ENCODE data around the gene VMP1.
"Not testable (repeated sequence)": the region's sequence is repeated elsewhere in the genome, so short reads cannot be mapped to it uniquely, and the experiment has no call there.

VMP1 gene

GRCh38 chr17:59756236-59756818 is 48.9 kb downstream of the VMP1 start:
- DNase-seq: no peak

DNA sequence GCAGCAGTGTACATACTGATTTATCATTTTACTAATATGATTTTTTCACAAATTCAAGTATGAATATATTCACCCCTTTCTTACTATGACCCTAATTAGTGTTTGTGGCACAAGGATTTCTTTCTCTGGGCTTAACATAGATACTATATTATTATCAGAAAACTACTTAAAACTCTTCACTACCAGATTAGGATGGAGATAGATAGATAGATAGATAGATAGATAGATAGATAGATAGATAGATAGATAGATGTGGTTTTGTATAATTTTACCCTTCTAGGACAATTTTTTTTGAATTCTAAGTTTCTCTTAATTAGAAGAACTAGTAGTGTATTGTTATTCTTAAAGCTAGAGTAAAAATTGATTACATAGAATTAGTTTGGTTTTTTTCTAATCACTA is 49.6 kb downstream of the VMP1 start:
- no peak for DNase-seq

GRCh38 chr17:59757470-59757869 is 50.0 kb downstream of the VMP1 start:
- no peak for DNase-seq

- no peak for DNase-seq
Observed at GRCh38 chr17:59757881-59758385, 50.5 kb downstream of the VMP1 start.

- not testable (repeated sequence) for DNase-seq
Observed at GRCh38 chr17:59758998-59759651, 51.7 kb downstream of the VMP1 start.

DNA sequence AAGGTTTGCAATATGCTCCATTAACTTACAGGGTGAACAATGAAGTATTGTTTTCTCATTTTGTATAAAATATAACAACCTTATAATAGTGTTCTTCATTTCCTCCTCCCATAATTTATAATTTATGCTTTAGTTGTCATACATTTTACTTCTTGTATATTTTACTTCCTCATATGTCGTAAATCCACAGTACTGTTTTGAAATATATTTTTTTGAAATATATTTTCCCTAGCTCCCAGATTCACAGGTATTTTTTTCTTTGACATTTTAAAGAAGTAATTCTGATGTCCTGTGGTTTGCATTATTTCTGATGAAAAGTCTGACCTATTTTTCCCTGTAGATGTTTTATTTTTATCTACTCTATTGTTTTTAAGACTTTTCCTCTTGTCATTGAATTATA is 52.7 kb downstream of the VMP1 start:
- DNase-seq: no peak

DNA sequence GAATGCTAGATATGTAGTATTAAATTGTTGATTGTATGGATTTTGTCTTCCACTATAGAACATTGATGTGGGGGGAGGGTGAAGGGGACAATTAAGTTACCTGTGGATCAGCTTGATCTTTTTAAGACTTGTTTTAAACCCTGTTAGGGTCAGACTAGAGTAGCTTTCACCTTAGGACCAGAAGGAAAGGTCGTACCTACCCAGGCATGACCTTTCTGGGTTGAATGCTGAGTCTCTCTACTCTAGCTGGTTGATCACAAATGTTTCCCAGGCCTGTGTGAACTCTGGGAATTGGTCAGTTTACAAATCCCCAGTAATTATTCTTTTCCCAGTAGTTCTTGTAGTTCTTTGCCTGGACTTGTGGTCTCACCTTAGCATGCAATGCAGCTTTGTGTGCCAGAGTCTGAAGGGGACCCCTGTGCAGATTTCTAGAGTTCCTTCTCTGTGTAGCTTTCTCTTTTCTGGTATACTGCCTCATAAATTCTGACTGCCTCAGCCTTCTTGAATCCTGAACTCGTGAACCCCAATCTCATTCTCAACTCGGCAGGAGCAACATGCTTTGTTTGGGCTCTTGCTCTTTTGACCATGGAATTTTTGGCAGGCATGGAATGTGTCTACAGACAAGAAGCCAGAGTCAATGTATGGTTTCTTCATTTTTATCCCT is 54.1 kb downstream of the VMP1 start:
- DNase-seq: no peak

DNA sequence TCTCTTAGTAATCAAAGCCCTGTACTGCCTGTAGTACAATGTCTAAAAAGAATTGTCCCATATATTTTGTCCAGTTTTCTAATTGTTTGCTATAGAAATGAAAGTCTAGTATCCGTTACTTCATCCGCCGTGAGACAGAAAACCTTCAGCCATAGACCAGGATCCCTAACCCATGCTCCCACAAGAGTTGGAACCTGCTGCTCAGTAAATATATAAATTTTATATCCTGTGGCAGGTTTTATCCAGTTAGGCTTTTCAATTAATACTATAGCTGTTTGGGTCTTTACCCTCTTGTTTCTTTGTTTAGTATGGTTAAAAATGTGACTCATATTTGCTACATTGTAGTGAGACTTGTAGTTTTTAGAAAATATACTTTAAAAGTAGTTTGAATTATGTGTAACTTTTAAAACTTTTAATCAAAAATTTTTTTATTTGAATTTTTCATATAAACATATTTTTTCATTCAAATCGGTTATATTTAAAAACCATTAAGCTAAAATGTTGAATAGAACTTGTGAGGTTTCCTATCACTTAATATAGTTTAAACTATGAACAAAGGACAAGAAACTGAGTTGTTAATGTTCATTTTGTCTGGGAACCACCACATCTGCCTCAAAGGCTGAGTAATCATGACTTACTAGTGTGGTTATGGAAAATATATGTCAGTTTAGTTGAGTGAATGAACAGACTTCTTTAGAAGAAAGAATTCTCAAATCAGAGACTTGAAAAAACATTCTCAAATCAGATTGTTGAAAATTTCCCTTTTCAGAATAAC is 54.8 kb downstream of the VMP1 start:
- DNase-seq: no peak

DNA sequence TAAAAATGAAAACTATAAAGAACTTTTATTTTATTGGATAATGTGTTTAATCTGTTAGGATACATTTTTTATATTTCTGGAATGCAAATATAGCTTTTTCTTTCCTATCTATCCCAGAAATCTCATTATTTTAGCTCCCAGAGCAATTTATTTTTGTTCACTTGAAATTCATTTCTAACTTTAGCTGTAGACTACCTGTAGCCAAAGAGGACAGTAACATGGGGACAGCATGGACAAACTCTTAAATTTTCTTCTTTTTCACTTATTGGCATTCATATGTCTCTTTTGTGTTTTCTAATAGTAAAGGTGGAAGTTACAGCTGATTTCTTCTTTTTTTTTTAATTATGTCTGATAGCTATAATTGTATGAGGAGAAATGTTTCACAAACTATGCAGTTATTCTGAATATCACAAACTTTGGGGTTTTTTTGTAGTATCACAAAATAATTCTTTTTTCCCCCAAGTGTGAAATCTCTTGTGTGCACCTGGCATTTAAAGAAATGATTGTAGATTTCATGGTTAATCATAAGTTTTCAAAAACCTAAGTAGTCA is 55.4 kb downstream of the VMP1 start:
- no peak for DNase-seq

- DNase-seq: no peak
Observed at GRCh38 chr17:59763861-59764260, 56.4 kb downstream of the VMP1 start.

DNA sequence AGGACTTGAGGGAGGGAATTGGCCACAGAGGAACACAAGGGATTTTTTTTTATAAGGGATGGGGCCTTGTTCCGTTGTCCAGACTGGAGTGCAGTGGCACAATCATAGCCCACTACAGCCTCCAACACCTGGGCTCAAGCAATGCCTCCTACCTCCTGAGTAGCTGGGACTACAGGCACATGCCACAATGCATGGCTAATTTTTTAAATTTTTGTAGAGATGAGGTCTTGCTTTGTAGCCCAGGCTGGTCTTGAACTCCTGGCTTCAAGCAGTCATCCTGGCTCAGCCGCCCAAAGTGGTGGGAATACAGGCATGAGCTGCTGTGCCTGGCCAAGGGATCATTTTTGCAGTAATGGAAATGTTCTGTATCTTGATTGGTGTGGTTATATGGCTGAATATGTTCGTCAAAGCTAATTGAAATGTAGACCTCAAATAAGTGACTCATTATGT is 56.9 kb downstream of the VMP1 start:
- no peak for DNase-seq

DNA sequence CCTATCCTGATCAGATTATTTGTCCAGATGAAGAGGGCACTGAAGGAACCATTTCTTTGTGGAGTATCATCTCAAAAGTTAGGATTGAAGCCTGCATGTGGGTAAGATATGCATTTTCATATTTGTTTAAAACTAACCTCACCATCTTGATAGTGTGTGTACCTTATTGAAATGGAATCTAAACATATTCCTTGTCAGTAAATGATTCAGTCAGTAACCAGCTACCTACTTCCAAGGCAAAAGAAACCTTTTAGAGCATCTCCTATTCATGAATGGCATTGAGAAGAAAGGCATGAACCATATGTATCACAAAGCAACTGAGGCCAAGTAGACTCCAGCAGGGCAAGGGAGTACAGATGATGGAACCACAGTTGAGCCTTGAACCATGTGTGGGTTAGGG is 57.6 kb downstream of the VMP1 start:
- no peak for DNase-seq

- no peak for DNase-seq
Observed at GRCh38 chr17:59766491-59766890, 59.0 kb downstream of the VMP1 start.

GRCh38 chr17:59767176-59767575 is 59.7 kb downstream of the VMP1 start:
- no peak for DNase-seq

GRCh38 chr17:59769887-59770286 is 62.4 kb downstream of the VMP1 start:
- no peak for DNase-seq

GRCh38 chr17:59771093-59771492 is 63.6 kb downstream of the VMP1 start:
- no peak for DNase-seq

GRCh38 chr17:59775786-59776350 is 68.4 kb downstream of the VMP1 start:
- DNase-seq: no peak

GRCh38 chr17:59776577-59776976 is 69.1 kb downstream of the VMP1 start:
- no peak for DNase-seq

- DNase-seq: no peak
Observed at GRCh38 chr17:59777033-59777432, 69.6 kb downstream of the VMP1 start.

DNA sequence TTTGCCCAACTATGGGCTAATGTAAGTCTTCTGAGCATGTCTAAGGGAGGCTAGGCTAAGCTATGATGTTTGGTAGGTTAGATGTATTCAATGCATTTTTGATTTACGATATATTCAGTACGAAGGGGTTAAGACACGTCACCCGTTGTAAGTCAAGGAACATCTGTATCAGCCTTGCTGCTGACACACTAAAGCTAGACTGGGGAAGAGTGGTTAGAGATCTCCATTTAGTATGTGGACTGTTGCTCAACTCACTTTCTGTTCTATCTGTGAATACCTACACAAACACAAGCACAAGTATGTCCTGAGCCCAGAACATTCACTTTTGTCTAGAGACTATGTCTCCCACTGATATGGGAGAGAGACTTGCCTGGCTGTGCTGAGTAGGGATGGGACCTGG is 71.5 kb downstream of the VMP1 start:
- no peak for DNase-seq

DNA sequence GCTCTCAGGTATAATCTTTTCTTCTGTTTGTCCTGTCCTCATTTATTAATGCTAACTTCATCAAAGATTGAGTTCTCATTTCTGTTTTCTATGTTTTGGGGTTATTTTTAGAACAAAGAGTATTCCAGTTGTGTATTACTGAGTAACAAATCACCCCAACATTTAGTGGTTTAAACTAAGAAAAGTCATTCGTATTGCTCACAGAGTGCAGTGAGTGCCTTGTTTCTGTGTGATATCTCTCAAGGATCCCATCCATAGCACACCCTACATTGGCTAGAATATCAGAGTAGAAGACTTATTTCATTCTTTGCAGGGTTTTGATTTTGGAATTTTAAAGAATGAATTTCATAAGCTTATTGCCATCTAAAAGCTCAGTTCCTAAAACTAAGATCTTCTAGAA is 72.1 kb downstream of the VMP1 start:
- DNase-seq: no peak

- not testable (repeated sequence) for DNase-seq
Observed at GRCh38 chr17:59780548-59780947, 73.1 kb downstream of the VMP1 start.
